GM23248 (cell line): ENCODE measurements around the gene MCOLN1. TPM values are rescaled to one million over a fixed set of nuclear protein-coding genes. Genes with fewer than 3 reads are reported as not detected.

Source experiments
- DNase-seq: peaks from one replicate; pipeline ENCODE4 v3.0.0-alpha.2; 2015
- H2AFZ ChIP-seq: fragments of 200-600 bp; sonication (generic); 2 replicates; pipeline ENCODE4 v1.6.1; 2016; ENCODE audit warnings: antibody characterized with exemption
- H3F3A ChIP-seq: fragments of 200-600 bp; sonication (generic); 2 replicates; pipeline ENCODE4 v1.6.1; 2016; ENCODE audit warnings: mild to moderate bottlenecking, antibody characterized with exemption, mixed run types; ENCODE audit not compliant: insufficient read depth
- H3K27ac ChIP-seq: fragments of 200-600 bp; sonication (generic); 2 replicates; pipeline ENCODE4 v1.5.1; 2016; ENCODE audit warnings: mild to moderate bottlenecking
- H3K27me3 ChIP-seq: fragments of 200-600 bp; sonication (generic); replicated peaks from 2 replicates; pipeline ENCODE4 v1.6.1; 2016; ENCODE audit warnings: mild to moderate bottlenecking; ENCODE audit not compliant: insufficient read depth
- H3K36me3 ChIP-seq: fragments of 200-600 bp; sonication (generic); 2 replicates; pipeline ENCODE4 v1.6.1; 2016; ENCODE audit warnings: low read depth, mild to moderate bottlenecking
- H3K4me1 ChIP-seq: fragments of 200-600 bp; sonication (generic); 2 replicates; pipeline ENCODE4 v1.6.1; 2016; ENCODE audit warnings: mild to moderate bottlenecking; ENCODE audit not compliant: insufficient read depth
- H3K4me2 ChIP-seq: fragments of 200-600 bp; sonication (generic); one replicate; pipeline ENCODE4 v1.6.1; 2016; ENCODE audit warnings: mild to moderate bottlenecking; ENCODE audit not compliant: unreplicated experiment
- H3K4me3 ChIP-seq: fragments of 200-600 bp; sonication (generic); 2 replicates; pipeline ENCODE4 v1.5.1; 2016; ENCODE audit warnings: mild to moderate bottlenecking
- H3K79me2 ChIP-seq: fragments of 200-600 bp; sonication (generic); 2 replicates; pipeline ENCODE4 v1.6.1; 2016; ENCODE audit warnings: mild to moderate bottlenecking; ENCODE audit not compliant: insufficient read depth
- H3K9ac ChIP-seq: fragments of 200-600 bp; sonication (generic); 2 replicates; pipeline ENCODE4 v1.6.1; 2016; ENCODE audit warnings: mild to moderate bottlenecking
- H3K9me2 ChIP-seq: fragments of 200-600 bp; sonication (generic); 2 replicates; pipeline ENCODE4 v1.6.1; 2016; ENCODE audit warnings: mixed run types, mild to moderate bottlenecking, moderate library complexity; ENCODE audit not compliant: insufficient read depth
- H3K9me3 ChIP-seq: fragments of 200-600 bp; sonication (generic); one replicate; pipeline ENCODE4 v1.6.1; 2017; ENCODE audit warnings: low read depth
- H4K20me1 ChIP-seq: fragments of 200-600 bp; sonication (generic); 2 replicates; pipeline ENCODE4 v1.6.0; 2016; ENCODE audit not compliant: insufficient read depth
- EZH2 ChIP-seq: fragments of 200-600 bp; sonication (generic); IDR thresholded peaks from 2 replicates; pipeline ENCODE4 v1.6.1; 2018; ENCODE audit warnings: antibody characterized with exemption, mild to moderate bottlenecking; ENCODE audit not compliant: insufficient read depth, poor library complexity, severe bottlenecking
- EZH2phosphoT487 ChIP-seq: fragments of 200-600 bp; sonication (generic); IDR thresholded peaks from 2 replicates; pipeline ENCODE4 v1.6.1; 2018; ENCODE audit warnings: antibody characterized with exemption, moderate library complexity, mild to moderate bottlenecking, low read depth; ENCODE audit not compliant: insufficient read depth
- WGBS, 2 experiments: methylation state at CpG; one replicate each; pipeline ENCODE4 v1.1.6; 2015 to 2017; ENCODE audit warnings: low lambda C conversion rate in 2 of 2, low coverage in 1 of 2; ENCODE audit errors: missing lambda C conversion rate in 2 of 2; 5-methylcytosine and 5-hydroxymethylcytosine counted together
- in situ Hi-C: fragments of 300-500 bp; cut with MboI; formaldehyde crosslinking; loops from 2 replicates; pipeline ENCODE4 v1.15.0; 2020
- polyA plus RNA-seq: library from polyadenylated mRNA; unstranded; fragments of >200 nt; fragmentation: Nextera tagmentation; extraction: Ambion mirVana; gene quantifications from 2 replicates; pipeline ENCODE4 v1.2.1, GENCODE V29; 2016
- total RNA-seq: library from RNA; depleted of rRNA; stranded (reverse); fragments of >200 nt; shearing (Covaris generic); gene quantifications from 2 replicates; pipeline ENCODE4 v1.2.3, GENCODE V29; 2014

Gene MCOLN1
- total and polyA plus RNA-seq, 2 experiments from 2014 or later, result 4.9 to 28.6 TPM

- H3K27me3 ChIP-seq, result peaks cover 9% of the 10 kb centered on the region; the same call in 1 of the 2 replicates
- in situ Hi-C loops, result no loop called here
- H3K4me1 ChIP-seq, result no peaks in the 10 kb centered on the region
- no peak for DNase-seq
- H3K79me2 ChIP-seq, result no peaks in the 10 kb centered on the region
- no peaks in the 10 kb centered on the region for H3F3A ChIP-seq
- H4K20me1 ChIP-seq, result no peaks in the 10 kb centered on the region
- H3K4me2 ChIP-seq, result no peak overlapping the region
- no peak overlapping the region for H3K4me3 ChIP-seq
- no peaks in the 10 kb centered on the region for H3K36me3 ChIP-seq
- H2AFZ ChIP-seq, result no peak overlapping the region
- no peak overlapping the region for H3K9ac ChIP-seq
- H3K27ac ChIP-seq, result no peak overlapping the region
- no peaks in the 10 kb centered on the region for H3K9me3 ChIP-seq
- TF ChIP-seq EZH2phosphoT487 (no peak), EZH2 (no peak)
- WGBS, 2 experiments, result 72 to 77% methylated on average over 4 to 6 of the region's 6 CpGs
- no peaks in the 10 kb centered on the region for H3K9me2 ChIP-seq
These were observed 17.7 kb upstream of the MCOLN1 start for GRCh38 chr19:7504684-7505083.

- WGBS, 2 experiments, result 22 to 28% methylated on average over 19 of the region's 19 CpGs
- no peaks in the 10 kb centered on the region for H3K4me1 ChIP-seq
- DNase-seq, result no peak
- TF ChIP-seq EZH2phosphoT487 (no peak), EZH2 (no peak)
- no peak overlapping the region for H3K27ac ChIP-seq
- no peaks in the 10 kb centered on the region for H3K9me2 ChIP-seq
- no peaks in the 10 kb centered on the region for H3K9me3 ChIP-seq
- no peak overlapping the region for H2AFZ ChIP-seq
- H3K4me3 ChIP-seq, result no peak overlapping the region
- no peaks in the 10 kb centered on the region for H3K79me2 ChIP-seq
- in situ Hi-C loops, result no loop called here
- no peak overlapping the region for H3K4me2 ChIP-seq
- no peak overlapping the region for H3K9ac ChIP-seq
- H4K20me1 ChIP-seq, result no peaks in the 10 kb centered on the region
- no peaks in the 10 kb centered on the region for H3K36me3 ChIP-seq
- no peaks in the 10 kb centered on the region for H3F3A ChIP-seq
- peaks cover 3% of the 10 kb centered on the region; the same call in 1 of the 2 replicates for H3K27me3 ChIP-seq
These were observed 17.1 kb upstream of the MCOLN1 start for GRCh38 chr19:7505288-7505681.

- no peaks in the 10 kb centered on the region; the same call in 1 of the 2 replicates for H3K27me3 ChIP-seq
- no peak overlapping the region for H3K4me3 ChIP-seq
- no peaks in the 10 kb centered on the region for H3K79me2 ChIP-seq
- H3K36me3 ChIP-seq, result no peaks in the 10 kb centered on the region
- H2AFZ ChIP-seq, result no peak overlapping the region
- no peaks in the 10 kb centered on the region for H3K9me3 ChIP-seq
- H3F3A ChIP-seq, result no peaks in the 10 kb centered on the region
- WGBS, 2 experiments, result 5 to 19% methylated on average over 9 to 30 of the region's 33 CpGs
- no peak overlapping the region for H3K9ac ChIP-seq
- no peaks in the 10 kb centered on the region for H3K4me1 ChIP-seq
- peak; percentile 56 for DNase-seq
- in situ Hi-C loops, result no loop called here
- no peak overlapping the region for H3K27ac ChIP-seq
- no peak overlapping the region for H3K4me2 ChIP-seq
- H4K20me1 ChIP-seq, result no peaks in the 10 kb centered on the region
- TF ChIP-seq EZH2, result no peak
- no peak for TF ChIP-seq EZH2phosphoT487
- H3K9me2 ChIP-seq, result no peaks in the 10 kb centered on the region
These were observed 16.6 kb upstream of the MCOLN1 start for GRCh38 chr19:7505682-7506384.

- 45 to 62% methylated on average over 14 to 20 of the region's 20 CpGs for WGBS, 2 experiments
- TF ChIP-seq EZH2, result no peak
- TF ChIP-seq EZH2phosphoT487, result no peak
- H3K4me1 ChIP-seq, result no peaks in the 10 kb centered on the region
- no peaks in the 10 kb centered on the region for H3F3A ChIP-seq
- no peaks in the 10 kb centered on the region for H3K9me3 ChIP-seq
- H3K27ac ChIP-seq, result no peak overlapping the region
- H3K4me2 ChIP-seq, result no peak overlapping the region
- no peak overlapping the region for H2AFZ ChIP-seq
- H3K27me3 ChIP-seq, result no peaks in the 10 kb centered on the region
- H4K20me1 ChIP-seq, result no peaks in the 10 kb centered on the region
- in situ Hi-C loops, result no loop called here
- DNase-seq, result peak; percentile 73
- H3K36me3 ChIP-seq, result no peaks in the 10 kb centered on the region
- no peaks in the 10 kb centered on the region for H3K9me2 ChIP-seq
- H3K9ac ChIP-seq, result no peak overlapping the region
- H3K4me3 ChIP-seq, result no peak overlapping the region
- H3K79me2 ChIP-seq, result no peaks in the 10 kb centered on the region
These were observed 15.8 kb upstream of the MCOLN1 start for GRCh38 chr19:7506385-7507328.
